Psoas muscle (tissue), 8 donors: ENCODE measurements around the gene PRR5L. TPM values are rescaled to one million over a fixed set of nuclear protein-coding genes. Genes with fewer than 3 reads are reported as not detected.

Source experiments
- ATAC-seq, 4 donors: fragments of 200-7000 bp; cut with Tn5 transposase; one replicate each; pipeline ENCODE4 v1.9.1; 2020; ENCODE audit warnings: moderate library complexity in 3 of 4, mild to moderate bottlenecking in 2 of 4
- DNase-seq, 2 donors: peaks; one replicate each; pipeline ENCODE4 v3.0.0-alpha.2; 2020
- H3K27ac ChIP-seq: fragments of 200-600 bp; one replicate; pipeline ENCODE4 v1.8.0; 2022
- H3K27me3 ChIP-seq, 3 donors: fragments of 200-600 bp in 1 of 3; one replicate each; pipeline versions ENCODE4 v1.6.1 to v1.8.0; 2013 to 2022; ENCODE audit warnings: low read length in 2 of 3, mild to moderate bottlenecking in 2 of 3, moderate library complexity in 1 of 3; ENCODE audit not compliant: insufficient read depth in 3 of 3
- H3K36me3 ChIP-seq, 2 donors: fragments of 200-600 bp in 1 of 2; one replicate each; pipeline versions ENCODE4 v1.6.1 to v1.8.0; 2013 to 2022; ENCODE audit warnings: low read depth in 1 of 2, mild to moderate bottlenecking in 1 of 2, moderate library complexity in 1 of 2; ENCODE audit not compliant: insufficient read depth in 1 of 2
- H3K4me1 ChIP-seq: fragments of 200-600 bp; one replicate; pipeline ENCODE4 v1.8.0; 2022
- H3K4me3 ChIP-seq: fragments of 200-600 bp; one replicate; pipeline ENCODE4 v1.8.0; 2022; ENCODE audit warnings: mild to moderate bottlenecking
- H3K9me3 ChIP-seq: fragments of 200-600 bp; one replicate; pipeline ENCODE4 v1.8.0; 2022
- CTCF ChIP-seq: fragments of 200-600 bp; IDR thresholded peaks from one replicate; pipeline ENCODE4 v1.8.0; 2022; ENCODE audit warnings: antibody characterized with exemption
- WGBS, 3 donors: extraction: QIAGEN DNeasy Blood & Tissue Kit; methylation state at CpG; one replicate each; pipeline versions ENCODE4 v1.1.6 to v1.1.7; 2013; 5-methylcytosine and 5-hydroxymethylcytosine counted together
- intact Hi-C, 2 donors: fragments of 100-400 bp; cut with DNase I; formaldehyde crosslinking; loops; one replicate each; pipeline versions ENCODE4 v1.11.0 to v1.14.2; 2022
- polyA plus RNA-seq, 3 donors: library from polyadenylated mRNA; stranded (reverse); fragments of 200-250 nt; gene quantifications; one replicate each; pipeline ENCODE4 v1.2.3, GENCODE V29; 2013
- total RNA-seq, 4 donors: library from RNA; stranded (reverse); fragmentation: NEBNext Ultra II Directional in 2 of 4; extraction: Animal tissue kit (Norgen Biotek cat#: 25700) in 2 of 4; gene quantifications; one replicate each; pipeline versions ENCODE4 v1.2.1 to v1.2.4, GENCODE V29; 2021 to 2023
- donor health status: healthy with polysubstance abuse.
- donor health status: DM: no; HTN: no; CAD: no; lungs with moderate emphysema.
- donor health status: Bipolar disorder and iron deficiency.
- donor health status: healthy.
- donor health status: DM: yes; HTN: yes; CAD: no.
- donor health status: DM: no; HTN: no; CAD: no.
- donor health status: DM: no; HTN: no; CAD: no.
- donor health status: DM: yes; HTN: yes; CAD: no.

The PRR5L gene
- total and polyA plus RNA-seq, 7 donors, result 0.39 to 2.5 (median 0.86) TPM

- peaks cover 5% of the 10 kb centered on the region for H3K4me1 ChIP-seq
- intact Hi-C loops, result no loop called here
- H3K4me3 ChIP-seq, result no peak overlapping the region
- TF ChIP-seq CTCF, result no peak
- no peaks in the 10 kb centered on the region for H3K9me3 ChIP-seq
- WGBS, 3 donors, result 80 to 91% (median 82%) methylated on average over 1 of the region's 1 CpG
- no peak overlapping the region for H3K27ac ChIP-seq
- ATAC-seq (no peak), DNase-seq (no peak)
- H3K27me3 ChIP-seq, result no peaks in the 10 kb centered on the region
- H3K36me3 ChIP-seq, result peaks cover 2 to 17% of the 10 kb centered on the region in 2 donors
These were observed 13.2 kb upstream of the PRR5L start for GRCh38 chr11:36282926-36283325.

- intact Hi-C loops, result no loop called here
- 27 to 34% (median 31%) methylated on average over 31 of the region's 31 CpGs for WGBS, 3 donors
These were observed 7.5 kb upstream of the PRR5L start for GRCh38 chr11:36288442-36289225.

GRCh38 chr11:36289226-36289852 lies 6.7 kb upstream of the PRR5L start, which contains the start of gene COMMD9:
TSS of gene COMMD9 (minus strand) at chr11:36289424. CDS start at chr11:36289412, 12 bp downstream.
- no peak for TF ChIP-seq CTCF
- Histone ChIP-seq H3K9me3 (no peaks in the 10 kb centered on the region), H3K4me3 (peak within 1 kb of the TSS; percentile 68), H3K36me3 (no peaks in the 10 kb centered on the region), H3K4me1 (peaks cover 18% of the 10 kb centered on the region), H3K27ac (peak within 1 kb of the TSS; percentile 31), H3K27me3 (no peaks in the 10 kb centered on the region)
- ATAC-seq, result peak; percentile 99 to 100 (median 100)
- peak; percentile 94 to 96 for DNase-seq
- WGBS, 3 donors, result 1 to 2% (median 2%) methylated on average over 31 of the region's 31 CpGs
- intact Hi-C loops, result no loop called here

More at GRCh38 chr11:36288442-36289225, 7.5 kb upstream of the PRR5L start:
- Histone ChIP-seq H3K4me3 (peak overlapping the region; percentile 68), H3K4me1 (peaks cover 18% of the 10 kb centered on the region), H3K27me3 (no peaks in the 10 kb centered on the region), H3K27ac (peak overlapping the region; percentile 31), H3K9me3 (no peaks in the 10 kb centered on the region), H3K36me3 (no peaks in the 10 kb centered on the region)
- no peak for DNase-seq
- peak in 2 of 4 donors; percentile 12 to 43 for ATAC-seq
- TF ChIP-seq CTCF, result no peak

GRCh38 chr11:36292311-36292722 lies 3.8 kb upstream of the PRR5L start:
- Histone ChIP-seq H3K27me3 (no peaks in the 10 kb centered on the region), H3K4me3 (no peak overlapping the region), H3K36me3 (no peaks in the 10 kb centered on the region), H3K27ac (no peak overlapping the region), H3K9me3 (no peaks in the 10 kb centered on the region), H3K4me1 (peaks cover 18% of the 10 kb centered on the region)
- intact Hi-C loops, result loop anchor here (2.0 to 5.0 kb wide), 3 partner anchors 185 to 200 kb away; no protein-coding TSS in a partner anchor
- DNase-seq (no peak), ATAC-seq (no peak)
- 29 to 42% (median 29%) methylated on average over 4 of the region's 4 CpGs for WGBS, 3 donors
- peak; percentile 51 for TF ChIP-seq CTCF
